OCI-LY7 (cell line): ENCODE measurements around the gene PDK2. TPM values are rescaled to one million over a fixed set of nuclear protein-coding genes. Genes with fewer than 3 reads are reported as not detected.

ENCODE experiments used
- BruUV-seq: library from RNA; stranded (reverse); fragments of 400-500 nt; replicated peaks from 2 replicates; lab custom pipeline; 2021; lab: Mats Ljungman, UMichigan
- CTCF ChIA-PET: fragments of 300-600 bp; sonication (Branson Sonifier 250); formaldehyde crosslinking; loops from one replicate; lab custom pipeline; 2022; ENCODE audit warnings: antibody characterized with exemption; ENCODE audit not compliant: unreplicated experiment; lab: Charles Lee
- POLR2A ChIA-PET: fragments of 300-600 bp; sonication (Branson Sonifier 250); formaldehyde crosslinking; loops from one replicate; lab custom pipeline; 2022; ENCODE audit warnings: antibody characterized with exemption; lab: Charles Lee
- DNase-seq: peaks from one replicate; pipeline ENCODE4 v3.0.0-alpha.2; 2015; ENCODE audit warnings: low spot score
- H2AFZ ChIP-seq: fragments of 200-600 bp; sonication (generic), shearing (Covaris generic); 2 replicates; pipeline ENCODE4 v1.6.1; 2014; ENCODE audit warnings: mild to moderate bottlenecking, antibody characterized with exemption, low read length, moderate library complexity
- H3K27ac ChIP-seq: fragments of 200-600 bp; sonication (generic); 2 replicates; pipeline ENCODE4 v1.5.1; 2014; ENCODE audit warnings: mixed run types, low read depth, mild to moderate bottlenecking, moderate library complexity, low read length, inconsistent platforms; ENCODE audit not compliant: poor library complexity, severe bottlenecking
- H3K36me3 ChIP-seq: fragments of 200-600 bp; sonication (generic); 2 replicates; pipeline ENCODE4 v1.6.1; 2014; ENCODE audit warnings: mild to moderate bottlenecking, antibody characterized with exemption, low read length, moderate library complexity, mixed read lengths; ENCODE audit not compliant: insufficient read depth
- H3K4me1 ChIP-seq: fragments of 200-600 bp; sonication (generic); 2 replicates; pipeline ENCODE4 v1.5.1; 2014; ENCODE audit warnings: mild to moderate bottlenecking, low read length; ENCODE audit not compliant: insufficient read depth, poor library complexity, severe bottlenecking
- H3K4me2 ChIP-seq: fragments of 200-600 bp; sonication (generic); 2 replicates; pipeline ENCODE4 v1.6.1; 2014; ENCODE audit warnings: mild to moderate bottlenecking, low read length
- H3K4me3 ChIP-seq: fragments of 200-600 bp; sonication (generic); 2 replicates; pipeline ENCODE4 v1.5.1; 2014; ENCODE audit warnings: mild to moderate bottlenecking, low read depth, low read length; ENCODE audit not compliant: poor library complexity, severe bottlenecking
- H3K79me2 ChIP-seq: fragments of 200-600 bp; sonication (generic); 2 replicates; pipeline ENCODE4 v1.6.1; 2016; ENCODE audit warnings: low read depth, mild to moderate bottlenecking, low read length, moderate library complexity, mixed read lengths; ENCODE audit not compliant: insufficient read depth
- H3K9me2 ChIP-seq: fragments of 200-600 bp; sonication (generic); 2 replicates; pipeline ENCODE4 v1.6.1; 2016; ENCODE audit warnings: mild to moderate bottlenecking, low read length, mixed read lengths; ENCODE audit not compliant: insufficient read depth
- H3K9me3 ChIP-seq: fragments of 200-600 bp; sonication (generic); 2 replicates; pipeline ENCODE4 v1.6.1; 2014; ENCODE audit warnings: mild to moderate bottlenecking, mixed run types, low read length, mixed read lengths
- H4K20me1 ChIP-seq: fragments of 200-600 bp; sonication (generic); 2 replicates; pipeline ENCODE4 v1.6.1; 2014; ENCODE audit warnings: mild to moderate bottlenecking, antibody characterized with exemption, low read length, moderate library complexity, mixed read lengths; ENCODE audit not compliant: insufficient read depth
- CTCF ChIP-seq: fragments of 200-600 bp; sonication (generic); conservative IDR thresholded peaks from 2 replicates; pipeline ENCODE4 v1.5.1; 2014; ENCODE audit warnings: mild to moderate bottlenecking, antibody characterized with exemption, low read length, moderate library complexity, mixed read lengths
- EZH2phosphoT487 ChIP-seq: fragments of 200-600 bp; sonication (generic); IDR thresholded peaks from 2 replicates; pipeline ENCODE4 v1.6.1; 2018; ENCODE audit warnings: low read depth, borderline replicate concordance, mild to moderate bottlenecking, mixed run types, antibody characterized with exemption, low read length, moderate library complexity, mixed read lengths
- intact Hi-C: fragments of 100-400 bp; cut with micrococcal nuclease; formaldehyde crosslinking; loops from one replicate; pipeline ENCODE4 v1.10.0; 2022; ENCODE audit not compliant: unreplicated experiment
- total RNA-seq, 2 experiments: library from RNA; depleted of rRNA in 1 of 2; stranded (reverse); fragments of >200 nt in 1 of 2; shearing (Covaris generic) in 1 of 2; gene quantifications; 2 replicates each; pipeline ENCODE4 v1.2.3, GENCODE V29; 2014 to 2022

PDK2 gene
- total RNA-seq, 2 experiments from 2014 or later = 21.8 to 27.7 TPM

- intact Hi-C loops = loop anchor here (5.0 kb wide), 1 partner anchor 137 kb away; no protein-coding TSS in a partner anchor
- Histone ChIP-seq H3K27ac (no peak overlapping the region), H3K9me2 (no peaks in the 10 kb centered on the region), H3K4me1 (peaks cover 6% of the 10 kb centered on the region), H2AFZ (no peak overlapping the region), H4K20me1 (no peaks in the 10 kb centered on the region), H3K4me2 (no peak overlapping the region), H3K36me3 (peaks cover 8% of the 10 kb centered on the region; the same call in 1 of the 2 replicates), H3K4me3 (no peak overlapping the region), H3K79me2 (no peaks in the 10 kb centered on the region), H3K9me3 (no peaks in the 10 kb centered on the region)
- no peak for TF ChIP-seq EZH2phosphoT487
- no TSS peak for BruUV-seq
- ChIA-PET POLR2A (no interaction called here), CTCF (no interaction called here)
- no peak for DNase-seq
These were observed 6.0 kb upstream of the PDK2 start for GRCh38 chr17:50088952-50089825.

- no TSS peak for BruUV-seq
- peaks cover 11% of the 10 kb centered on the region for H3K4me1 ChIP-seq
- TF ChIP-seq CTCF (no peak), EZH2phosphoT487 (no peak)
- H4K20me1 ChIP-seq = no peaks in the 10 kb centered on the region
- H2AFZ ChIP-seq = no peak overlapping the region
- no peak overlapping the region for H3K27ac ChIP-seq
- ChIA-PET POLR2A (interaction anchor here (0.7 kb wide), 1 partner anchor 8 kb away, joined by 3 read pairs; no protein-coding TSS in a partner anchor), CTCF (no interaction called here)
- H3K79me2 ChIP-seq = no peaks in the 10 kb centered on the region
- no peak overlapping the region for H3K4me3 ChIP-seq
- DNase-seq = no peak
- no peak overlapping the region for H3K4me2 ChIP-seq
- intact Hi-C loops = no loop called here
- H3K36me3 ChIP-seq = peaks cover 8% of the 10 kb centered on the region; the same call in 1 of the 2 replicates
- H3K9me2 ChIP-seq = no peaks in the 10 kb centered on the region
- no peaks in the 10 kb centered on the region for H3K9me3 ChIP-seq
These were observed 5.1 kb upstream of the PDK2 start for GRCh38 chr17:50090071-50090470.

- BruUV-seq = no TSS peak
- no peak overlapping the region for H3K27ac ChIP-seq
- no peak overlapping the region for H3K4me2 ChIP-seq
- no peaks in the 10 kb centered on the region for H3K79me2 ChIP-seq
- TF ChIP-seq CTCF (no peak), EZH2phosphoT487 (no peak)
- intact Hi-C loops = no loop called here
- no peaks in the 10 kb centered on the region for H3K9me2 ChIP-seq
- H2AFZ ChIP-seq = no peak overlapping the region
- H3K9me3 ChIP-seq = no peaks in the 10 kb centered on the region
- peaks cover 8% of the 10 kb centered on the region; the same call in 1 of the 2 replicates for H3K36me3 ChIP-seq
- ChIA-PET CTCF (no interaction called here), POLR2A (interaction anchor here (1.4 kb wide), 1 partner anchor 77 kb away, joined by 4 read pairs; no protein-coding TSS in a partner anchor)
- no peak for DNase-seq
- H3K4me1 ChIP-seq = peaks cover 17% of the 10 kb centered on the region
- H3K4me3 ChIP-seq = no peak overlapping the region
- H4K20me1 ChIP-seq = no peaks in the 10 kb centered on the region
These were observed 3.9 kb upstream of the PDK2 start for GRCh38 chr17:50090971-50091917.
